K562 (cell line): ENCODE results near the gene RPS15A. TPM values are rescaled to one million over a fixed set of nuclear protein-coding genes. Genes with fewer than 3 reads are reported as not detected.

Experiments used
- ARID2 ChIP-seq: fragments of 450-650 bp; IDR thresholded peaks from 2 replicates; pipeline ENCODE4 v1.6.1; 2017; ENCODE audit warnings: antibody characterized with exemption, mild to moderate bottlenecking
- ARNT ChIP-seq, 2 experiments: fragments of 450-650 bp; IDR thresholded peaks; 2 replicates each; pipeline ENCODE4 v1.6.1; 2016; ENCODE audit warnings: mild to moderate bottlenecking in 1 of 2
- FOXK2 ChIP-seq, 2 experiments: fragments of 450-650 bp; IDR thresholded peaks in 1 of 2; conservative IDR thresholded peaks in 1 of 2; 2 replicates each; pipeline ENCODE4 v1.6.1; 2016; ENCODE audit warnings: low read depth in 2 of 2, mild to moderate bottlenecking in 1 of 2
- NFIX ChIP-seq: fragments of 250-450 bp; sonication (Bioruptor Pico); IDR thresholded peaks from 2 replicates; pipeline ENCODE4 v1.4.0; 2020; ENCODE audit warnings: low read depth, mild to moderate bottlenecking, moderate library complexity
- SP2 ChIP-seq: IDR thresholded peaks from 2 replicates; pipeline ENCODE4 v1.6.1; 2011; ENCODE audit warnings: mild to moderate bottlenecking, low read depth, low read length, moderate library complexity; ENCODE audit not compliant: poor library complexity, severe bottlenecking; ENCODE audit errors: extremely low read depth
- VEZF1 ChIP-seq: fragments of 200-800 bp; sonication (Bioruptor generic); IDR thresholded peaks from 2 replicates; pipeline ENCODE4 v1.6.1; 2017; ENCODE audit warnings: missing genetic modification characterization, missing compliant biosample characterization
- ZNF695 ChIP-seq: fragments of 450-650 bp; formaldehyde crosslinking; IDR thresholded peaks from 2 replicates; pipeline ENCODE4 v1.4.0; 2020; ENCODE audit warnings: mild to moderate bottlenecking, moderate library complexity
- ZNF707 ChIP-seq: fragments of 250-450 bp; sonication (Bioruptor Pico); conservative IDR thresholded peaks from 2 replicates; pipeline ENCODE4 v1.8.0; 2022; ENCODE audit warnings: inconsistent platforms, mild to moderate bottlenecking, moderate library complexity
- polyA plus RNA-seq, 8 experiments: library from polyadenylated mRNA; depleted of rRNA in 4 of 8; stranded (reverse) in 5 of 8; unstranded in 3 of 8; fragments of >200 nt; fragmentation: Nextera tagmentation in 2 of 8; fragmentation: Illumina TruSeq in 1 of 8; extraction: Ambion mirVana in 2 of 8; extraction: Trizol in 1 of 8; gene quantifications; 2 replicates each; pipeline versions ENCODE4 v1.2.1 to v1.2.3, GENCODE V29; 2011 to 2014; ENCODE audit warnings: inconsistent platforms in 1 of 8, missing spikeins in 1 of 8
- total RNA-seq, 7 experiments: library from RNA; depleted of rRNA in 6 of 7; stranded (reverse); fragments of >200 nt in 6 of 7; fragmentation: Illumina TruSeq in 2 of 7; extraction: Trizol in 2 of 7; gene quantifications; 2 replicates each; pipeline versions ENCODE4 v1.2.1 to v1.2.3, GENCODE V29; 2011 to 2021; ENCODE audit warnings: low replicate concordance in 1 of 7
- TF ChIP-seq, protein P1 (sequence below): fragments of 250-450 bp; sonication (Bioruptor Pico); IDR thresholded peaks from 2 replicates; pipeline ENCODE4 v1.5.0; 2020; ENCODE audit warnings: mild to moderate bottlenecking, borderline replicate concordance
- TF ChIP-seq, protein P2 (sequence below): fragments of 450-650 bp; formaldehyde crosslinking; IDR thresholded peaks from 2 replicates; pipeline ENCODE4 v1.4.0; 2022; ENCODE audit warnings: missing genetic modification characterization
- TF ChIP-seq, protein P3 (sequence below): fragments of 250-450 bp; sonication (Bioruptor Pico); IDR thresholded peaks from 2 replicates; pipeline ENCODE4 v1.9.0; 2021; ENCODE audit warnings: mild to moderate bottlenecking, inconsistent platforms

Gene RPS15A
- total and polyA plus RNA-seq, 9 of the 15 experiments (the other 6 are each of a cell fraction or from before 2014, with no cell fraction given), result 1,397 to 5,474 (median 2,798) TPM

- peak; percentile 45; the same call in 1 of the 2 replicates for TF ChIP-seq NFIX
- no peak for TF ChIP-seq ZNF695 (CRISPR knock-in tag)
- TF ChIP-seq, protein P1, sequence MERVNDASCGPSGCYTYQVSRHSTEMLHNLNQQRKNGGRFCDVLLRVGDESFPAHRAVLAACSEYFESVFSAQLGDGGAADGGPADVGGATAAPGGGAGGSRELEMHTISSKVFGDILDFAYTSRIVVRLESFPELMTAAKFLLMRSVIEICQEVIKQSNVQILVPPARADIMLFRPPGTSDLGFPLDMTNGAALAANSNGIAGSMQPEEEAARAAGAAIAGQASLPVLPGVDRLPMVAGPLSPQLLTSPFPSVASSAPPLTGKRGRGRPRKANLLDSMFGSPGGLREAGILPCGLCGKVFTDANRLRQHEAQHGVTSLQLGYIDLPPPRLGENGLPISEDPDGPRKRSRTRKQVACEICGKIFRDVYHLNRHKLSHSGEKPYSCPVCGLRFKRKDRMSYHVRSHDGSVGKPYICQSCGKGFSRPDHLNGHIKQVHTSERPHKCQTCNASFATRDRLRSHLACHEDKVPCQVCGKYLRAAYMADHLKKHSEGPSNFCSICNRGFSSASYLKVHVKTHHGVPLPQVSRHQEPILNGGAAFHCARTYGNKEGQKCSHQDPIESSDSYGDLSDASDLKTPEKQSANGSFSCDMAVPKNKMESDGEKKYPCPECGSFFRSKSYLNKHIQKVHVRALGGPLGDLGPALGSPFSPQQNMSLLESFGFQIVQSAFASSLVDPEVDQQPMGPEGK, result no peak
- TF ChIP-seq ARNT (IDR thresholded peaks at IDR 0.05), result no peak
- no peak for TF ChIP-seq VEZF1 (CRISPR knock-in tag)
- TF ChIP-seq ARID2, result no peak
- TF ChIP-seq, protein P2, sequence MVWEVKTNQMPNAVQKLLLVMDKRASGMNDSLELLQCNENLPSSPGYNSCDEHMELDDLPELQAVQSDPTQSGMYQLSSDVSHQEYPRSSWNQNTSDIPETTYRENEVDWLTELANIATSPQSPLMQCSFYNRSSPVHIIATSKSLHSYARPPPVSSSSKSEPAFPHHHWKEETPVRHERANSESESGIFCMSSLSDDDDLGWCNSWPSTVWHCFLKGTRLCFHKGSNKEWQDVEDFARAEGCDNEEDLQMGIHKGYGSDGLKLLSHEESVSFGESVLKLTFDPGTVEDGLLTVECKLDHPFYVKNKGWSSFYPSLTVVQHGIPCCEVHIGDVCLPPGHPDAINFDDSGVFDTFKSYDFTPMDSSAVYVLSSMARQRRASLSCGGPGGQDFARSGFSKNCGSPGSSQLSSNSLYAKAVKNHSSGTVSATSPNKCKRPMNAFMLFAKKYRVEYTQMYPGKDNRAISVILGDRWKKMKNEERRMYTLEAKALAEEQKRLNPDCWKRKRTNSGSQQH, result no peak
- TF ChIP-seq FOXK2 (conservative IDR thresholded peaks at IDR 0.05 in 1 of 2, IDR thresholded peaks at IDR 0.05 in 1 of 2; ENCODE audit: low read depth in 2 of 2), result no peak
- no peak for TF ChIP-seq SP2
- TF ChIP-seq ZNF707 (CRISPR knock-in tag), result 0 out of 2 replicates have a peak, but pooled peaks have one; percentile 55
- TF ChIP-seq, protein P3, sequence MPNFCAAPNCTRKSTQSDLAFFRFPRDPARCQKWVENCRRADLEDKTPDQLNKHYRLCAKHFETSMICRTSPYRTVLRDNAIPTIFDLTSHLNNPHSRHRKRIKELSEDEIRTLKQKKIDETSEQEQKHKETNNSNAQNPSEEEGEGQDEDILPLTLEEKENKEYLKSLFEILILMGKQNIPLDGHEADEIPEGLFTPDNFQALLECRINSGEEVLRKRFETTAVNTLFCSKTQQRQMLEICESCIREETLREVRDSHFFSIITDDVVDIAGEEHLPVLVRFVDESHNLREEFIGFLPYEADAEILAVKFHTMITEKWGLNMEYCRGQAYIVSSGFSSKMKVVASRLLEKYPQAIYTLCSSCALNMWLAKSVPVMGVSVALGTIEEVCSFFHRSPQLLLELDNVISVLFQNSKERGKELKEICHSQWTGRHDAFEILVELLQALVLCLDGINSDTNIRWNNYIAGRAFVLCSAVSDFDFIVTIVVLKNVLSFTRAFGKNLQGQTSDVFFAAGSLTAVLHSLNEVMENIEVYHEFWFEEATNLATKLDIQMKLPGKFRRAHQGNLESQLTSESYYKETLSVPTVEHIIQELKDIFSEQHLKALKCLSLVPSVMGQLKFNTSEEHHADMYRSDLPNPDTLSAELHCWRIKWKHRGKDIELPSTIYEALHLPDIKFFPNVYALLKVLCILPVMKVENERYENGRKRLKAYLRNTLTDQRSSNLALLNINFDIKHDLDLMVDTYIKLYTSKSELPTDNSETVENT (CRISPR knock-in tag), result no peak
These were observed 42.5 kb upstream of the RPS15A start (continued) for GRCh38 chr16:18832613-18833012.
